Upper lobe of left lung (tissue), 4 donors: ENCODE results near the gene PRKCE.

Source experiments
- CTCF ChIP-seq, 6 experiments: fragments of 450-650 bp in 4 of 6; fragments of 200-600 bp in 2 of 6; sonication (generic) in 2 of 6; IDR thresholded peaks; one replicate each; pipeline ENCODE4 v1.5.1; 2016 to 2019; ENCODE audit warnings: antibody characterized with exemption in 6 of 6
- EP300 ChIP-seq, 4 donors: sonication (generic); formaldehyde crosslinking; IDR thresholded peaks; one replicate each; pipeline ENCODE4 v1.5.1; 2017; ENCODE audit warnings: antibody characterized with exemption in 4 of 4, control low read depth in 2 of 4

GRCh38 chr2:45941531-45942236 lies 290.2 kb downstream of the PRKCE start:
- no peak for TF ChIP-seq CTCF (IDR thresholded peaks at IDR 0.05)
- TF ChIP-seq EP300 (IDR thresholded peaks at IDR 0.05) = no peak
